Panc1 (cell line): ENCODE data around the gene SYTL5. TPM values are rescaled to one million over a fixed set of nuclear protein-coding genes. Genes with fewer than 3 reads are reported as not detected.

Source experiments
- ATAC-seq: fragments of 200-7000 bp; cut with Tn5 transposase; 2 replicates; pipeline ENCODE4 v1.9.1; 2020; ENCODE audit warnings: mild to moderate bottlenecking, moderate library complexity
- BruUV-seq: library from RNA; stranded (reverse); fragments of 400-500 nt; replicated peaks from 2 replicates; lab custom pipeline; 2021; lab: Mats Ljungman, UMichigan
- CTCF ChIA-PET: fragments of 300-600 bp; sonication (Branson Sonifier 250); formaldehyde crosslinking; loops from one replicate; lab custom pipeline; 2022; ENCODE audit warnings: antibody characterized with exemption; lab: Charles Lee
- POLR2A ChIA-PET: fragments of 300-600 bp; sonication (Branson Sonifier 250); formaldehyde crosslinking; loops from one replicate; lab custom pipeline; 2022; ENCODE audit warnings: antibody characterized with exemption; lab: Charles Lee
- DNase-seq: peaks from one replicate; pipeline ENCODE4 v3.0.0-alpha.2; 2010; ENCODE audit warnings: low read depth, low spot score
- H3K27ac ChIP-seq: 2 replicates; pipeline ENCODE4 v1.5.1; 2011; ENCODE audit warnings: mild to moderate bottlenecking, low read length, inconsistent platforms
- H3K27me3 ChIP-seq: fragments of 200-500 bp; sonication (Bioruptor generic); 2 replicates; pipeline ENCODE4 v1.6.0; 2014; ENCODE audit warnings: low read length, inconsistent platforms; ENCODE audit not compliant: control insufficient read depth, insufficient read depth
- H3K36me3 ChIP-seq: fragments of 200-500 bp; sonication (Bioruptor generic); 2 replicates; pipeline ENCODE4 v1.5.1; 2014; ENCODE audit warnings: inconsistent platforms, mild to moderate bottlenecking, low read length, moderate library complexity; ENCODE audit not compliant: control insufficient read depth, insufficient read depth
- H3K4me1 ChIP-seq: 2 replicates; pipeline ENCODE4 v1.5.1; 2011; ENCODE audit warnings: inconsistent platforms, mild to moderate bottlenecking, low read length, moderate library complexity; ENCODE audit not compliant: control insufficient read depth, insufficient read depth
- H3K4me3 ChIP-seq, 2 experiments: 2 replicates each; pipeline ENCODE4 v1.5.1; 2011 to 2012; ENCODE audit warnings: low read depth in 2 of 2, low read length in 2 of 2, mild to moderate bottlenecking in 2 of 2, inconsistent platforms in 1 of 2, moderate library complexity in 1 of 2
- H3K9me3 ChIP-seq: fragments of 200-500 bp; sonication (Bioruptor generic); 2 replicates; pipeline ENCODE4 v1.5.1; 2014; ENCODE audit warnings: low read depth, mild to moderate bottlenecking, inconsistent platforms, low read length, moderate library complexity; ENCODE audit not compliant: control insufficient read depth, insufficient read depth
- POLR2AphosphoS5 ChIP-seq: IDR thresholded peaks from 2 replicates; pipeline ENCODE4 v1.6.1; 2012; ENCODE audit warnings: mild to moderate bottlenecking, low read depth, low read length, moderate library complexity
- REST ChIP-seq, 2 experiments: IDR thresholded peaks; 2 replicates each; pipeline ENCODE4 v1.6.1; 2011 to 2012; ENCODE audit warnings: low read depth in 2 of 2, control low read depth in 1 of 2, low read length in 1 of 2, mild to moderate bottlenecking in 1 of 2, moderate library complexity in 1 of 2; ENCODE audit not compliant: insufficient read depth in 1 of 2
- SIN3A ChIP-seq: IDR thresholded peaks from 2 replicates; pipeline ENCODE4 v1.6.1; 2012; ENCODE audit warnings: low read depth, mild to moderate bottlenecking, low read length, moderate library complexity, borderline replicate concordance; ENCODE audit not compliant: insufficient read depth
- TCF7L2 ChIP-seq: IDR thresholded peaks from 2 replicates; pipeline ENCODE4 v1.6.1; 2011; ENCODE audit warnings: mild to moderate bottlenecking, low read depth, low read length, inconsistent platforms
- in situ Hi-C: cut with HindIII; loops from 2 replicates; pipeline ENCODE4 v1.10.0; 2016; ENCODE audit warnings: low sequenced_read_pairs, low pct_unique_long_range_greater_than_20kb
- intact Hi-C: fragments of 100-400 bp; cut with micrococcal nuclease; formaldehyde crosslinking; loops from one replicate; pipeline ENCODE4 v1.10.0; 2022; ENCODE audit not compliant: unreplicated experiment
- total RNA-seq: library from RNA; stranded (reverse); gene quantifications from one replicate; pipeline ENCODE4 v1.2.1, GENCODE V29; 2021; ENCODE audit not compliant: unreplicated experiment
- TF ChIP-seq, protein P1 (sequence below): fragments of 450-650 bp; IDR thresholded peaks from 2 replicates; pipeline ENCODE4 v1.5.1; 2017; ENCODE audit warnings: mild to moderate bottlenecking

SYTL5 gene
- total RNA-seq, 1 experiment from 2014 or later = 0.08 TPM

DNA sequence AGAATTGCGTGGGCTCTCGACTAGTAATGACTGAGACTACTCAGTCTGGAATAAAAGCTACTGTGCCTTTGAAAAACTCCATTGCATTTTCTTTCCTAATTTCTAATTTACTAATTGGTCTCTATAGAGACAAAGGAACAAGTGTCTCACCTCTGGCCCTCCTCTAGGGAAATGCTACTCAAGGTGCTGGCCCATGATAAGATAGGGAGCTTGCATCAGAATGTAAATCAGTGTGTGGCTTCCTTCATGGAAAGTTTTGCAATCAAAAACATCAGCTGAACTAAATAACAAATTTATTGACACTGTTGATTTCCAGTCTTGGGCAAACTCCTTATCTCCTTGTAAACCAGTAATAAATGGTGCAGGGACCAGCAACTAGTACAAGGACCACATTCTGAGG, 132.5 kb downstream of the SYTL5 start:
- no peak for ATAC-seq
- BruUV-seq = no TSS peak

DNA sequence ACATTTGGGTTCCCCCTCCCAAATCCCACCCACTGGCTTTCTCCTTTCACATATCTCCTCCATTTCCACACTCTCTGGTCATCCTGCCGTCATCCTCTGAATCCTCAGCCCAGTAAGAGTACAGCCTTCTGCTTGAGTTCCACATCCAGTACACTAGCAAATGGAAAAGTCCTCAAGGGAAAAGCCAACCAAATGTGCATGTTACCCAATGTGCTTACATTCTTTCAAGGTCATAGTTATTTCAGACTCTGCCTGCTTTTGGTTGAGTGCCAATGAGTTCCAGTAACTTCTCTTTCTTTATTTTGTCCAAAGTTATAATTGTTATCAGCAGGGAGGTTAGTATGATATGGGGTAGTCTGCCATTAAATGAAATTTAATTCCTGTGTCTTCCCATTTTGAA, 136.3 kb downstream of the SYTL5 start:
- H3K36me3 ChIP-seq = no peaks in the 10 kb centered on the region
- H3K27ac ChIP-seq = no peak overlapping the region
- in situ Hi-C loops = no loop called here
- ATAC-seq (no peak), DNase-seq (no peak)
- no peak for TF ChIP-seq REST (IDR thresholded peaks at IDR 0.05; ENCODE audit: insufficient read depth in 1 of 2, low read depth in 2 of 2, low read length in 1 of 2)
- TF ChIP-seq, protein P1, sequence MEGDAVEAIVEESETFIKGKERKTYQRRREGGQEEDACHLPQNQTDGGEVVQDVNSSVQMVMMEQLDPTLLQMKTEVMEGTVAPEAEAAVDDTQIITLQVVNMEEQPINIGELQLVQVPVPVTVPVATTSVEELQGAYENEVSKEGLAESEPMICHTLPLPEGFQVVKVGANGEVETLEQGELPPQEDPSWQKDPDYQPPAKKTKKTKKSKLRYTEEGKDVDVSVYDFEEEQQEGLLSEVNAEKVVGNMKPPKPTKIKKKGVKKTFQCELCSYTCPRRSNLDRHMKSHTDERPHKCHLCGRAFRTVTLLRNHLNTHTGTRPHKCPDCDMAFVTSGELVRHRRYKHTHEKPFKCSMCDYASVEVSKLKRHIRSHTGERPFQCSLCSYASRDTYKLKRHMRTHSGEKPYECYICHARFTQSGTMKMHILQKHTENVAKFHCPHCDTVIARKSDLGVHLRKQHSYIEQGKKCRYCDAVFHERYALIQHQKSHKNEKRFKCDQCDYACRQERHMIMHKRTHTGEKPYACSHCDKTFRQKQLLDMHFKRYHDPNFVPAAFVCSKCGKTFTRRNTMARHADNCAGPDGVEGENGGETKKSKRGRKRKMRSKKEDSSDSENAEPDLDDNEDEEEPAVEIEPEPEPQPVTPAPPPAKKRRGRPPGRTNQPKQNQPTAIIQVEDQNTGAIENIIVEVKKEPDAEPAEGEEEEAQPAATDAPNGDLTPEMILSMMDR = no peak
- no peak for TF ChIP-seq TCF7L2
- TF ChIP-seq POLR2AphosphoS5 = no peak
- no peak for TF ChIP-seq SIN3A
- no peak overlapping the region for H3K4me3 ChIP-seq
- H3K9me3 ChIP-seq = no peaks in the 10 kb centered on the region
- ChIA-PET CTCF (no interaction called here), POLR2A (no interaction called here)
- no peaks in the 10 kb centered on the region for H3K4me1 ChIP-seq
- no peaks in the 10 kb centered on the region for H3K27me3 ChIP-seq
- BruUV-seq = no TSS peak
- intact Hi-C loops = no loop called here

More for the DNA sequence above, 132.5 kb downstream of the SYTL5 start:
- DNase-seq = no peak
- Histone ChIP-seq H3K36me3 (no peaks in the 10 kb centered on the region), H3K4me3 (no peak overlapping the region), H3K27ac (no peak overlapping the region), H3K4me1 (no peaks in the 10 kb centered on the region), H3K9me3 (no peaks in the 10 kb centered on the region), H3K27me3 (no peaks in the 10 kb centered on the region)
- ChIA-PET POLR2A (no interaction called here), CTCF (no interaction called here)
- in situ Hi-C loops (no loop called here), intact Hi-C loops (no loop called here)
- TF ChIP-seq TCF7L2 (no peak), POLR2AphosphoS5 (no peak), REST (IDR thresholded peaks at IDR 0.05; ENCODE audit: insufficient read depth in 1 of 2, low read depth in 2 of 2, low read length in 1 of 2) (no peak)
- TF ChIP-seq, protein P1 = no peak
